DOHH2 (cell line): ENCODE measurements around the gene DDR1.

Experiments used
- EZH2phosphoT487 ChIP-seq: fragments of 200-600 bp; sonication (generic); IDR thresholded peaks from 2 replicates; pipeline ENCODE4 v1.6.1; 2017; ENCODE audit warnings: borderline replicate concordance, mild to moderate bottlenecking, antibody characterized with exemption, low read length, moderate library complexity, mixed read lengths
- TF ChIP-seq, protein P1 (sequence below): fragments of 200-600 bp; sonication (generic); IDR thresholded peaks from one replicate; pipeline ENCODE4 v1.5.1; 2014; ENCODE audit warnings: antibody characterized with exemption, mild to moderate bottlenecking, low read depth, low read length; ENCODE audit not compliant: poor library complexity, severe bottlenecking

- TF ChIP-seq, protein P1, sequence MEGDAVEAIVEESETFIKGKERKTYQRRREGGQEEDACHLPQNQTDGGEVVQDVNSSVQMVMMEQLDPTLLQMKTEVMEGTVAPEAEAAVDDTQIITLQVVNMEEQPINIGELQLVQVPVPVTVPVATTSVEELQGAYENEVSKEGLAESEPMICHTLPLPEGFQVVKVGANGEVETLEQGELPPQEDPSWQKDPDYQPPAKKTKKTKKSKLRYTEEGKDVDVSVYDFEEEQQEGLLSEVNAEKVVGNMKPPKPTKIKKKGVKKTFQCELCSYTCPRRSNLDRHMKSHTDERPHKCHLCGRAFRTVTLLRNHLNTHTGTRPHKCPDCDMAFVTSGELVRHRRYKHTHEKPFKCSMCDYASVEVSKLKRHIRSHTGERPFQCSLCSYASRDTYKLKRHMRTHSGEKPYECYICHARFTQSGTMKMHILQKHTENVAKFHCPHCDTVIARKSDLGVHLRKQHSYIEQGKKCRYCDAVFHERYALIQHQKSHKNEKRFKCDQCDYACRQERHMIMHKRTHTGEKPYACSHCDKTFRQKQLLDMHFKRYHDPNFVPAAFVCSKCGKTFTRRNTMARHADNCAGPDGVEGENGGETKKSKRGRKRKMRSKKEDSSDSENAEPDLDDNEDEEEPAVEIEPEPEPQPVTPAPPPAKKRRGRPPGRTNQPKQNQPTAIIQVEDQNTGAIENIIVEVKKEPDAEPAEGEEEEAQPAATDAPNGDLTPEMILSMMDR = no peak
- no peak for TF ChIP-seq EZH2phosphoT487
Observed at GRCh38 chr6:30926644-30927043, 42.3 kb downstream of the DDR1 start.
